GM18951 (cell line): ENCODE data around the gene DAPK1.

Experiments
- POLR2A ChIP-seq: IDR thresholded peaks from 4 replicates; pipeline ENCODE4 v1.6.1; 2011; ENCODE audit warnings: mild to moderate bottlenecking; ENCODE audit not compliant: insufficient read length, insufficient read depth; ENCODE audit errors: extremely low read depth
- in situ Hi-C: fragments of 300-500 bp; cut with MboI; formaldehyde crosslinking; loops from one replicate; pipeline ENCODE4 v1.12.0; 2022; ENCODE audit warnings: low sequenced_read_pairs, mixed read lengths, inconsistent platforms; ENCODE audit not compliant: unreplicated experiment

DAPK1 gene

DNA sequence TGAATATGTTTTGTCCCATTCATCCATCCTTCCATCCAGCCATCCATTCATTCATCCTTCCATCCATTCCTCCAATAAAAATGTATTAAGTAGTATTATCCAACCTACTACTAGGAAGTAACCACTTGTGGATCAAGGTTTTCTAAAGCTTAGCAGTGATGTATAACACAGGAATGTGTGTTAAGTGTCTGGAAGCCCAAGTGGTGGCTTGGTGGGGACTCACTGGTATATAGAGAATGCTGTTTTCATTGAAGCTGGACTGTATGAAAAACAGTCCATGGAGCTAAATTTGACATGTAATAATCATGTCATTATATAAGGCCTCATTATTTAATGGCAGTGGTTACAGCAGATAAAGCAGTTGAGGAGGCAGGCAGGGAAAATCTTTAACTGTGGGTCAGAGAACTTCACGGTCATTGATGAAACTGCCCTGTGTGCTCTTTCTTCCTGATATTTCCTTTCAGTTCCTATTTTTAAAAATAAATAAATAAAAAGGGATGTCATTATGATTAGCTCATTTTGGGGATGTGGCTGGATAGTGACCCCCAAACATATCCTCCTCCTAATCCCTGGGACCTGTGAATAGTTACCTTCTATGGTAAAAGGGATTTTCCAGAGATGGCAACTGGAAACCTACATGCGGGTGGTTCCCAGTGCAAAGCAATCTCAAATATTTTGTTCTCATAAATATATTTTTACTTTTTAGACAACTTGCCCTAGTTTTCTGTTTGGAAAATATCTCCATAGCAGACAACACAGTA, 82.3 kb downstream of the DAPK1 start:
- in situ Hi-C loops: no loop called here
- TF ChIP-seq POLR2A: no peak

GRCh38 chr9:87580941-87581438, 83.3 kb downstream of the DAPK1 start:
- in situ Hi-C loops: no loop called here
- TF ChIP-seq POLR2A: no peak

DNA sequence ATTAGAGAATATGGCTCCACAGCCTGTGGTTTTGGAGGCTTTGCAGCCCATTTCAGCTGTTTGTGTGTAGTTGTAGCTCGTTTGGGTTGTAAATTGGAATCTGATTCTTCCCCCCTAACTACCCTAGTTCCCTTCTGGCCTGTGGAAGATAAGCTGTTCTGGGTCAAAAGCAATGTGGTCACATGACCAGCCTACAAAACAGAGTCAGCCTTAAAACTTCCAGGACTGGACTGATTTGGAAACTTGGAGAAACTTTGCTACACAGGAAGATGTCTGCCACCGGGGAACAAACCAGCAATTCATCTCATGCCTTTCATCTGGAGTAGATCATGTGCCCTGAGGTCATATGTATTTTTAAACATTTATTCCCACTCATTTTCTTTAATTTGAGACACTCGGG, 83.8 kb downstream of the DAPK1 start:
- in situ Hi-C loops: no loop called here
- TF ChIP-seq POLR2A: no peak

DNA sequence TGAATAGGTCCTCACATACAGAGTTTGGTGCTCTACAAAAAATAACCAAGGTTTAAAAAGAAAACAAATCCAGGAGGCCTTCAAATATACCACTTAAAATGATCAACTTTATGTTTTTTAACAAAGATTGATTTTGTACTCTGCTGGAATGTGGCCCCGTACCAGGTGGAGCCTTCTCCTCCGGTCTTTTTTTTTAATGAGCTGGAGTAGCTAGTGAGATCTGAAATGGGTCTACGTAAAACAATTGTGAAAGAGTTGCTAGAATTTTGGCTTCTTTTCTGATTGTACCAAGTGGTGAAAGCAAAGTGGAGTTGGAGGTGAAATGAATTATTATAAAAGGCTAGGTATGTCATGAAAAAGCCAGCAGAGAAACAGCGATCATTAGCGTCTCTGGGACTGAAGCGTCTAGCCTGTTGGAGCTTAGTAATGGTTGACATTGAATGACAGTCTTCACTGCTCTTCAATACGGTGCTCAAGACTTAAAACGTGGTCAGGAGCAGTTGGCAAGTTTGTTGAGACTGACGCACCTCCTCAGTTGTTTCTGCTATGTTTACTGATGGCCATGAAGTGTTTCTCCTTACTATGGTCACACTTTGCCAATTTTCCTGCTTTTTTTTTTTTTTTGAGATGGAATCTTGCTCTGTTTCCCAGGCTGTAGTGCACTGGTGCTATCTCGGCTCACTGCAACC, 84.4 kb downstream of the DAPK1 start:
- TF ChIP-seq POLR2A: no peak

DNA sequence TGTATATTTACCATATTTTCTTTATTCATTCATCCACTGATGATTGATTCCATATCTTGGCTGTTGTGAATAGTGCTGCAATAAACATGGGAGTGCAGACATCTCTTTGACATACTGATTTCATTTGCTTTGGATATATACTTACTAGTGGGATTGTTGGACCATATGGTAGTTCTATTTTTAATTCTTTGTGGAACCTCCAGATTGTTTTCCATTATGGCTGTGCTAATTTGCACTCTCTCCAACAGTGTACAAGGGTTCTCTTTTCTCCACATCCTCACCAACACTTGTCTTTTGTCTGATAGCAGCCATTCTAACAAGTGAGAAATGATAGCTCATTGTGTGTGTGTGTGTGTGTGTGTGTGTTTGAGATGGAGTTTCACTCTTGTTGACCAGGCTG, 86.7 kb downstream of the DAPK1 start:
- in situ Hi-C loops: no loop called here
- TF ChIP-seq POLR2A: no peak

More for the DNA sequence above, 84.4 kb downstream of the DAPK1 start:
- in situ Hi-C loops: no loop called here

- TF ChIP-seq POLR2A: no peak
- in situ Hi-C loops: no loop called here
Observed at GRCh38 chr9:87585123-87585855, 87.6 kb downstream of the DAPK1 start.

DNA sequence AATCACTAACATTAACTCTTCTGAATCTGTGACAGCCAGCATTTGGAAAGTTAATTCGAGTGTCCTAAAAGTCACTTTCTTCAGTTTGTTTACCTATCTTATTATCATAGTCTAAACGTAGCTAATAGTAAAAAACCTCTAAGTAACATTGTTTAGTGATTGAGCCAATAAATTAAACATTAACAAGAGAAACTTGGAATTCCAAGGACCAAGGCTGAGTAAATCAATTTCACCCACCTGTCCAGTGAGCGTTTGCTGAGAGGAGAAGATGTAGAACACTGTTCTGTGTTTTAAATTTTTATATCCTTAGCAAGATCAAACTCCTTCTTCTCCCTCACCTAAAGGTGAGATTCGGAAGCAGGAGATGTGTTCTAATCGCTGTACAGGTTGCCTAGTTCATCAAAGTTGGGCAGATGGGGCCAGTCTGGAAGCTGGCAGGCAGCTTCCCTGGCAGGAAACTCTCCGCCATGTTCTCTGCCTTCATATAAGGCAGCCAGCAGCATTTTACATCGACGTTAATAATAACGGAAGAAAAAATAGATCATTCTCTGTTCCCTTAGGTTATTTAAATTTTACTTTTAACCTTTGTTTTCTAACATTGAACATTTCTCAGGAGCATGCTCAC, 89.2 kb downstream of the DAPK1 start:
- TF ChIP-seq POLR2A: no peak
- in situ Hi-C loops: no loop called here

GRCh38 chr9:87587356-87587745, 89.7 kb downstream of the DAPK1 start:
- no peak for TF ChIP-seq POLR2A
- in situ Hi-C loops: no loop called here

DNA sequence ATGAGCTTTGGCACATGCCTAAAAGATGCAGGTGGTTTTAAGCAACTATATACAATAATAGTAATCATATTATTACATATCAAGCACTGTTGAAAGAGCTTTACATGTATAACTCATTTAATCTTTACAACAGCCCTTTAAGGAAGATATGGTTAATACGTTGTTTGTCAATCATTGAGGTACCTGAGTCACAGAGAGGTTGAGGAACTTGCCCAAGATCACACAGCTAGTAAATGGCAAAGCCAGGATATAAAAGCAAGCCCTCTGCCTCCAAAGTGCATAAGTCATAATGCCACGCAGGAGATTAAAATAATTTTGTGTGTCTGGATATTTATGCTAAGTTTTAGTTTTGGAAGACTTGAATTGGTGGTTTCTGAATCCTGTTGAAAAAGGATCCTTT, 90.2 kb downstream of the DAPK1 start:
- TF ChIP-seq POLR2A: no peak
- in situ Hi-C loops: no loop called here

GRCh38 chr9:87588339-87588738, 90.7 kb downstream of the DAPK1 start:
- in situ Hi-C loops: no loop called here

GRCh38 chr9:87590996-87591395, 93.3 kb downstream of the DAPK1 start:
- in situ Hi-C loops: no loop called here
- TF ChIP-seq POLR2A: no peak

More at GRCh38 chr9:87588339-87588738, 90.7 kb downstream of the DAPK1 start:
- no peak for TF ChIP-seq POLR2A

DNA sequence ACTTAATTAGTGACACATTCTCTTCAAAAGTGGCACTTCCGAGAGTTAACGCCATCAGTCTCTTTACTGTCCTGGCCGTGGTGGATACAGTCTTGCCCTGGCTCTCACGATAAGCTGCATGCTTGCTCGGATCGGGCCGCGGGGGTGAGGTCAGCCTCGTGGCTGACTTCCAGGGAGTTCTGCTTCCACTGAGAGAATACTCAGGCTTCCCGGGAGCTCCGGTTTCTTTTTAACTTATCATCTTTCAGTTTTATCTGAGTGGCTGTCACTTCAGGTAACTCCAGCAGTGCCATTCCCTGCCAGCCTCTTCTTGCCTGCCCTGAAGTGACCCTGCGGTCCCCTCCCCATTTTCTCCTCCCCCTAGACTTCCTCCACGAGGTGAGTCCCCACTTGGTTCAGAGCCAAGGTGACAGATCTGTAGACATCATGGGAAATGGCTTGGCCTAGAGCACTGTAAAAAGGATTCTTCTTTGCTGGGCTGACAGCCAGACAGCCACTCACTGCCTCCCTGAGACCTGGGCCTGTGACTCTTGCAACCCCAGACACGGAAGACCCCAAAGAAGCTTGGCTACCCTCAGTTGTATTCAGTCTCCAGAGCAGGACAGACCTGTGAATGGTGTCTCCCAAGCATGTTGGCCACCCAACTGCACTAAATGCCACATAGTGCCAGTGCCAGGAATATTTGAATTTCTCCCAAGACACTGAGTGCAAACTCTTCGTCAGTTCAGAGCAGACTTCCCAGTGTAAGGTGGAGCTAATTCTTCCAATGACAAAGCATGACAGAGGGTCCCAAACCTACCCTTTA, 95.1 kb downstream of the DAPK1 start:
- in situ Hi-C loops: no loop called here
- no peak for TF ChIP-seq POLR2A

DNA sequence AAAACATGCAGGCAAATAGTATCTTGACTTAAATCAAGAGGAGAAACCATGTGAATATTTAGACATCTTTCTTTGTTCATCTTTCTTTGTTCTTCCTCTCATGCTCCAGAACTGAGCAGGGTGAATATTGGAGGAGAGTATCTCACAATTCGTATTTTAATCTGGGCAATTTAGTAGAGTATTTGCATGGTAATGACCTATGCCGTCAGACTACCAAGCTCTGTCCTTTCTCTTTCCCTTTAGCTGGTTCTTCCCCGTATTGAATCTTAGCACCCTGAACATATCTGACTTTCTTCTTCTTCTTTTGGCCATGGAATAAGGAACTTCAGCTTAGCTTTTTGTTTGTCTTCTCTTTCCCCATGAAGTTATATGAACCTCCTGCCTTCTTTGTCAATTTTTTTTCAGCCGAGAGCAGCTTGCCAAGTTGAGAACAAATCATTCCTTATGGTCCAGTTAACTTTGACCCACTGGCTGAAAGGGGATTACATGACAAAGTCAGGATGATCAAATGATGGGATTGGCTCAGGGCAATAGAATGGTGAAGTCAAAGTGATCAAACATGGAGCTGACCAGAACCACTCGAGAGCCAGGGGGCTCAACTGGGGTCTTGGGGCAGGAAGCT, 95.8 kb downstream of the DAPK1 start:
- in situ Hi-C loops: no loop called here
- no peak for TF ChIP-seq POLR2A
